ENCODE results near the gene SPTB.

SPTB gene

DNA sequence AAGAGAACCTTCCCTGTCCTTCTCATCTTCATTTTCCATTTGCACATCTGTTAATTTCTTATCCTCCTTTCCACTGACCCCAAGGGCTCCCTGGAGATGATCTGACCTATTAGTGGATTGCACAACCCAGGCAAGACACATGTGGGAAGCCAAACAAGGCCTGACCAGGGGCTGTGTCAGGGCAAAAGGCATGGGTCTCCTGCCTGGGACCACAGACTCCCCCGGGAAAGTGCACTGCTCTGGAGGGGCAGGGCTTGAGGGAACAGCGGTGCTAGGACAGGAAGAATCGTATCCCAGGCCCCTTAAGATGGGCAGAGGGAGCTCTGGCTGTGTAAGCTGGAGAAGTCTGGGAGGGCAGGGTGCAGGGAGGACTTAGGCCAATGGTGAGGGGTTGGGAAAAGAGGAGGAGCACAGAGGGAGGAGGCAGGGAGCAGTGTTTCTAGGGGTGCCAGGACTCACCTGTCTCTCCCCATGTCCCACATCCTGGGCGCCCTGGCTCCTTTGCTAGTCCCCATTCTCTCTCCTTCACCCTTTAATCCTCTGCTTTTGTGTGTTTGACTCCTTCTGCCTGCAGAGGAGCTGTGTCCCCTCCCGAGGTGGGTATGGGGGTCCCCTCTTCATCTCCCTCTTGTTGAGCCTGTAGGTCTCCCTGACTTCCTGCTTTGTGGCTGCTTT lies 150.2 kb downstream of the SPTB start:
- DNase-seq (ENCODE audit: low spot score): no peak

DNA sequence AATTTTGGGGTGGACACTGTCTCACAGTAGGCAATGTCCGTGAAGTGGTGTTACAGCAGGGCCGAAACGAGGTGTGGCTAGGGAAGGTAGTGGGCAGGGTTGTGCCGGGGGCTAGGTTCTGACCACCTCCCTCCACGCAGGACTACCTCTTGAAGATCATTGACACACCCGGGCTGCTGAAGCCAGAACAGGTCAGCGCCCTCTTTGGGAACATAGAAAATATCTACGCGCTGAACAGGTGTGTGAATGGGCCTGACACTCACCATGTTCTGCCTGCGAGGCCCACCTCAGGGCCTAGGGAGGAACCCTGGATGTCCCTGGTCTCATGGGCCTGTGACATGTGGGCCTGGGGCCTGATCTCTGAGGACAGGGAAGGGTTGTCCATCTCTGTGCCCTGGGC lies 150.9 kb downstream of the SPTB start:
- no peak for DNase-seq (ENCODE audit: low spot score)

DNA sequence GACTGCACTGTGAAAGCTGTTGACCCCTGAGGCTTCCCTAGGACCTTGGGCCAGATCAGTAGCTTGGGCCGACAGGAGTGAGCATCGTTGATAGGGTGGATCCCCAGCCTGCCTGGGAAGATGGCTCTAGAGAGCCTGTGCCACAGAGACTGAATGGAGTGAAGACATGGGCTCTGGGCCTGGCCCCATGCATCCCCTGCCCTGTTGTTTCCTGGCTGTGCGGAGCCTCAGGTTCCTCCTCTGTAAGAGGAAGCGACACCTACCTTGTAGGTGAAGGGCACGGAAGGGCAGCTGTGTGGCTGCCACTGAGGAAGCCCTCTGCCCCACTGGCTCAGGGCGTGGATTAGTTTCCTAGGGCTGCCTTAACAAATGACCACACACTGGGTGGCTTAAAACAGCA lies 151.6 kb downstream of the SPTB start:
- no peak for DNase-seq (ENCODE audit: low spot score)

DNA sequence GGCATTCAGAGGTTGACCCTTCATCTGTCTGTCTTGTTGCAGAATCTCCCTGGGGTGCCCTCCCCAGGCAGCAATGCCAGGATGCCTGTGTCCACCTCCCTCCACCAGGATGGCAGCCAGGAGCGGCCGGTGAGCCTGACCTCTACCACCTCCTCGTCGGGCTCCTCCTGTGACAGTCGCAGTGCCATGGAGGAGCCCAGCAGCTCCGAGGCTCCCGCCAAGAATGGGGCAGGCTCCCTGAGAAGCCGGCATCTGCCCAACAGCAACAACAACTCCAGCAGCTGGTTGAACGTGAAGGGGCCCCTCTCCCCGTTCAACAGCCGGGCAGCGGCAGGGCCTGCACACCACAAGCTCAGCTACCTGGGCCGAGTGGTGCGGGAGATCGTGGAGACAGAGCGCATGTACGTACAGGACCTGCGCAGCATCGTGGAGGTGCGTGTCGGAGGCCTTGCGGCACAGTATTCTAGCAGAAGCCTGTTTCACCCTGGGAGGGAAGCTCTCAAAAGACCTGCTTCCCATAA lies 152.1 kb downstream of the SPTB start:
- DNase-seq (ENCODE audit: low spot score): no peak

DNA sequence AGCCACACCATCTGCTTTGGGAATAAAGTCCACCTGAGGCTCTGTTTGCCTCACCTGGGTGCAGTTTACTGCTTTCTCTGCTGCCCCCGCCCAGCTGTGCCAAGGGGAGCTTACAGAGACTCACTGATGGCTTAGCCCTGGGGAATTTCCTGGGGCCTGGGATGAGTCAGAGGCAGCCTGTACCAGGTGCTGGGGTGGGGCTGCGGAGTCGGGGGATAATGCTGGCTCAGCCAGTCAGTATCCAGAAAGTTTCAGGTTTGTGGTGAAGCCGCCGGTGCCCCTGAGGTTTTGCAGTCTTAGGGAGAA lies 153.2 kb downstream of the SPTB start:
- peak; percentile 92 for DNase-seq (ENCODE audit: low spot score)

DNA sequence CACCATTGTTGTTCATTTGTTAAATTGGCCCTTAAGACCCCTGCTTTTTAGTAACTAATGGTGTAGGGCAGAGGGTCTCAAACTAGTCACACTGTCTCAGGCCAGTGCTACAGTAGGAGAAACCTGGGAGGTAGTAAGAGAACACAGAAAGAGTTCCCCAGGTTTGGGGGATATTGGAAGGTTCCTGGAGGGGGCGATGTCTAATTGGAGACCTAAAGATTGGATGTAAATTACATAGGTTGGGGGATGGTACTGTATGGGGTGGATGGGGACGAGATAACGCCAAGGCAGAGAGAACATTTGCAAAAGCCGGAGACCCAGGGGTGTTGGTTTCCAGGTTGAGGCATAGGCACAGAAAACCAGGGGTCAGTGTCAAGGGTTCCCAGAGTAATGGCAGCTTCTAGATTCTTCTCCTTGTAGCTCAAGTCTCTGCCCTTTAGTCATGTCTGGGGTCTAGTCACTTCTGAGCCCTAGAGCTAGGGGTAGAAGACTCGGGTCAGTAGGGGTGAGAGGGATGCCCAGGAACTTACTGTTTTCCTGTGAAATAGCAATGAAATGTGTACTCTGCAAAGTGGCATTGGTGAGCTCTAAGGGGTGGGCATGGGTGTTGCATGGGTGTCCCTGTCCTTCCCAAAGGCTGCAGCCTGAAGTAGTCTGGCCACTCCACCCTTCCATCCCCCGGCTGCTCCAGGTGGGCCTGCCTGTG lies 153.7 kb downstream of the SPTB start:
- DNase-seq (ENCODE audit: low spot score): no peak

DNA sequence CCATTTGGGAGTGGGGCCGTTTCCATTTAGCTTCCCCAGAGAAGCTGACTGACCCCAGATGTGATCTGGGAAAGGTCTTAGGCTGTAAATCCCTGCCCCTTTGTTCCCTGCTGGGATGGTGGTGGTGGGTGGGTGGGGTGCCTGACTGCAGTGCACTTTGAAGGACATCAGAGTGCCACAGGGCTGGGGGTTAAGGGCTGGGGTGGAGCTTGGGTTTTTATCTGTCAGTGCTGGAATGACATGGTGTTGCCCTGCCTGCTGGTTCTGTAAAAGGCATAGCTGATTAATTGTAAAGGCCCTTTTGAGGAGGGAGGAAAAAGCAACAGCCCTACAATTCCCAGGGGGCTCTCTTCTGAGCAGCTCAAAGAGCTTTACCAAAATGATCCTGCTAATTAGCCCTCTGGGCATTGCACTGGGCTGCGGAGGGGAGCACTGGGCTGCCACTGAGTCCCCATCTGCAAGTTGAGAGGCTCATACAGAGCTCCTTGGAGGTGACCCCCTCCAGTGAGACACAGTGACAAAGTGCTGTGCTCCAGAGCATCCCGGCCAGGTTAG lies 154.4 kb downstream of the SPTB start:
- no peak for DNase-seq (ENCODE audit: low spot score)

DNA sequence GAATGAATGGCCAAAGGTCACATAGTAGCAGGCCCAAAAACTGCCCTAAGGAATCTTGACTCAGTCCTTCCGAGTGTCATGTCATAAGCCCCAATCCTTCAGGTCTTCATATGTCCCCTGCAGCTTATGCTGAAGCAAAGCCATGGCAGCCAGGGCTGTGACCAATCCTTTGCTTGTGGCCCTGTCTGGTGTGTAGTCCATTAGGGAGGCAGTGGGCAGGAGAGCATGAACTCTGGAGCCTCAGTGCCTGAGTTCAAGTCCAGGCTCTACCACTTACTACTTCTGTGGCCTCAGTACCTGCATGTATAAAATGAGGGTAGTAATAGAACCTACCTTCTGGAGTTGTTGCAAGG lies 155.2 kb downstream of the SPTB start:
- DNase-seq (ENCODE audit: low spot score): no peak

DNA sequence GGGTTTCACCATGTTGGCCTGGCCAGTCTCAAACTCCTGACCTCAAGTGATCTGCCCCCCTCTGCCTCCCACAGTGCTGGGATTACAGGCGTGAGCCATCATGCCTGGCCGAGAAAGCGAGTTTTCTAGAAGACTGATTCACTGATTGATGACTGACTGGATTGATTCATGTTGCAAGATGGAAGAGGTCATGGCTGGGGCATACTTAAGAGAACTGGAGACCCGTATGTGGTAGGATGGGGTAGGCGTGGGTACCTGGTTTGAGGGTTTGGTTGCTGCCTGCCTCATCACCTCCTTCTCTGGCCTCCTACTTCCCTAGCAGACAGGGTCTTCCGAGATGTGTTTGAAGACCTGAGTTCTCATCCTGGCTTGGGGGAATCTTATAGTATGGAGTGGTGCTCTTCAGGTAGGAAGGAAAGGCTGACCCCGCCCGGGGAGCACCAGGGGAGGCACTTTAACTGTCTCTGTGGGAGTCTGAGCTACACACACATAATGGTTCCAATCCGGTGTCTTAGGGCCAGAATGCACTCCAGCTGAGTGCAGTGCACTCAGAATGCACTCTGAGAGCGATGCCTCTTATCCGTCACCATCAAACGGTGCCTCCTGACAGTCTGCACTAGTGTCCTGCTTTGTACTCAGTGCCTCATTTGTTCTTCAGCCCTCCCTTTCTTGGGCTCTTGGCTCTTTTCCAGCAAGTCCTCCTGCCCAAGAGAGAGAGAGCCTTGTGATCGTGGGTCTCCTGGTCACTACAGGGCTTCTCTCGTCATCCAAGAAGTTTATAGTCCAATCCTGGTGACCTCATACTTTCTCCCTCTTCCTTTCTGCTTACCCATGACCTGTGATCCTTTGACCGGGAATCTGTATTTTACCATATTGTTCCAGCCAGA lies 155.8 kb downstream of the SPTB start:
- peak; percentile 85 for DNase-seq (ENCODE audit: low spot score)

DNA sequence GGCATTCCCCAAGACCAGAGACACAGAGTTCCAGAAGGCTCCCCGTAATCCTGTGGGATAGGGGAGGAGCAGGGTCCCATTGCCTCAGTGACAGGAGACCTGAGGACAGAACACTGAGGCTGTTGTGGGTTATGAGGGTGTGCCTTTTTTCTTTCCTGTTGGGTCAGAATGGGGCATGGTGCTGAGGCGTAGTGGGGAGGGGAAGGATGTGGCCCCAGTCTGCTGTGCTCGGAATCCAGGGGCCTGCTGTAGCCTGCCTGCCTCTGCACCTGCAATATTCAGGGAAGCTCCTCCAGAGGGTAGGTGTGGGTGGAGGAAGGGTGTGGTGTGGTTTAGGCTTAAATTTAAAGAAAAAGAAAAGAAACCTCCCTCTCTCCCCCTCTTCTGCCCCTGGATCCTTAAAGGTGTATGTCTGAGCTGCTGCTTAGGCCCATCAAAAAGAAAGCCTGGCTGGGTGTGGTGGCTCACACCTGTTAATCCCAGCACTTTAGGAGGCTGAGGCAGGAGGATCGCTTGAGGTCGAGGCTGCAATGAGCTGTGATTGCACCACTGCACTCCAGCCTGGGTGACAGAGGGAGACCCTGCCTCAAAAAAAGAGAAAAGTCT lies 156.8 kb downstream of the SPTB start:
- DNase-seq (ENCODE audit: low spot score): no peak

DNA sequence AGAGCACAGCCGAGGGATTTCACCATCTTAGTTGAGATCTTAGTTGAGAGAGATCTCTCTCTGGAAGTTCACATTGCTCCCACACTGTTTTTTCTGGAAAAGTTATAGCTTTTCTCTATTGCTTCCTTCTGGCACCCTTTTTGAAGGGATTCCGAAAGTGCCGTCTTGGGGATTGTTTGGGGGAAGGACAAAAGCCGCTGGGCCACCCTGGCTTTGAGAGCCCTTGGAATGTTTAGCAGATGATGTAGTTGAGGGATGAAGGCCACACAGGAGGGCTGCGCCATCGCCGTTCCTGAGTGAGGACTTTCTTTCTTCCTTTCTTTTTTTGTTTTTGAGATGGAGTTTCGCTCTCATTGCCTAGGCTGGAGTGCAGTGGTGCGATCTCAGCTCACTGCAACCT lies 157.8 kb downstream of the SPTB start:
- DNase-seq (ENCODE audit: low spot score): no peak

DNA sequence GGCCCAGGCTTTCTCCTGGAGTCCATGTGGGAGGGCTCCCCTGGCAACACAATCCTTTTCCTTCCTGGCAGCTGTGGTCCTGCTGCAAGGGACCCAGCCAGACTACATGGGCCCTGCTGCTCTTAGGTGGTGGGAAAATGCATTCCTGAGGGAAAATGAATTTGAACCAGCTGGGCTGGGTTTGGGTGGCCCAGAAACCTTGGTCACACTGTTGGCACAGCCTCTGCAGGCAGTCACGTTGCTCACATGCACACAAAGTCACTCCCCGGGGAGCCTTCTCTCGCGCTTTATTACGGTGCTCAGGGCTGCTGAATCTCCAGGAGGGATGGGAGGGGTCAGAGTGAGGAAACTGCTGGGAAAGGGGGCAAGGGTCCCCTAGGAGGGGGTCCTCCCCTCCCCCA lies 158.3 kb downstream of the SPTB start:
- peak; percentile 86 for DNase-seq (ENCODE audit: low spot score)

DNA sequence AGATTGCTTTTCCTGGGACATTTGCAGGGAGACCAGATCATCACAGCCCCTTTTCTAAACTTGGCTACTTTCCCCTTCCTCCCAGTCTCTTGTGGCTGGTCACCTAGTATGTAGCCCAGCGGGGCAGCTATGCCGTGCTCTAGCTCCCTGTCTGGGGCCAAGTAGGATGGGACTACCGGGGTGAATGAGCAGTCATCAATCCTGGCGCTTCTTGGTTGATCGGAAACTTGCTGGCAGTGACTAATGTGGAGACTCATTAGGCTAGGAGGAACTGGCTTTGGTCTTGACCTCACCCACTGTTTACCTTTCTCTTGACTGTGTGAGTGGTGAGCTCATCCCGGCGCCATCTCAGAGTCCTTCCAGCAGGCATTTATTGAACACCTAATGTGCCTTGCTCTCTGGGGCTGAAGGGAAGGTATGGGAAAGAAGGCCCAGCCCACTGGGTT lies 159.6 kb downstream of the SPTB start:
- DNase-seq (ENCODE audit: low spot score): peak; percentile 99

DNA sequence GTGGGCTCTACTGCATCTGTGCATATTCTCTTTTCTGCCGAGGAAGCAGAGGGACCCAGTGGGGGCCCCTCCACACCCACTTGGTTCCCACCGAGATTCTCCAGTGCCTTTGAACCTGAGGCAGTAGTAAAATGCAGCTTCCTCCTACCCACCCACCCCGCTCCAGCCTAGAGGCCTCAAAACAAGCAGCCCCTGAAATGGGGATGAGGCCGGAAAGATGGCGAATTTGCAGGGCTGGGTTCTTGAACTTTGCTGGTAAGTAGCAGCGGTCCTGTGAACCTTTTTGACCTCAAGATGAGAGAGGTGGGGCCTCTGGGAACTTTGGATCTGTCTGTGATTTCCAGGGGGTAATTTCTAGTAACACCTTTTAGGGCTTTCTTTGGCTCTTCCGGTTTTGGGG lies 160.1 kb downstream of the SPTB start:
- DNase-seq (ENCODE audit: low spot score): no peak

DNA sequence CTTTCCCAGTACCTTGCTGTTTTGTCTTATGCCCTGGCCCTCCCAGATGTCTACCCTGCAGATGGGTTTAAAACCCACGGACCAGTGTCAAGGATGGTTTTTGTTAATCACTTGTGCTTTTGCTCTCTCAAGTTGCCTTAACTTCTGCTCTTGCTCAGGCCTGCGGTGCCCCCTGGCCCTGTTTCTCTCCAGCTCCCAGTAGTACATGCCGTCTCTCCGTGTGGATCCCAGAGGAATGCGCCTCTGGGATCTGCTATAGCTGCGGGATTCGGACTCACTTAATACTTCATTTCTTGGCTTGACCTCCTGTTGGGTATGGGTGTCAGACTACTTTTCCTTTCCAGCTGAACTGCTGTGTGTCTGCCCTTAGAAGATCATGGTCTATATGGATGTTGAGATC lies 160.9 kb downstream of the SPTB start:
- DNase-seq (ENCODE audit: low spot score): no peak

DNA sequence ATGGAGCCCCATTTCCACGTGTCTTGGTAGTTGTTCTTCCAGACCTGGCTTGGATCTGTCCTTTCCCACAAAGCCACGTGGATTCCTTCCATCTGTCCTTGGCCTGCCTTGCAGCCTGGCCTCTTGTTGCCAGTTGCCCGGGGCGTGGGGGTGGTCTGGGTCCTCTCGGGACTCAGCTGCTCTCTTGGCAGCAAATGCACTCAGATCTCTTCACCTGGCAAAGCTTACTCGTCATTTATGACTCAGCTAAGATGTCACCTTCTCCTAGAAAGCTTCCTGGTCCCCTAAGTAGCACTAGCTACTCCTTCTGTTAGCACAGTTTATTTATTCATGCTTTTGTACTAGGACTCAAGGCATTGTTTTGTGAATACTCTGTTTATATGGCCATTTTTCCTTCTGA lies 161.8 kb downstream of the SPTB start:
- peak; percentile 83 for DNase-seq (ENCODE audit: low spot score)

DNA sequence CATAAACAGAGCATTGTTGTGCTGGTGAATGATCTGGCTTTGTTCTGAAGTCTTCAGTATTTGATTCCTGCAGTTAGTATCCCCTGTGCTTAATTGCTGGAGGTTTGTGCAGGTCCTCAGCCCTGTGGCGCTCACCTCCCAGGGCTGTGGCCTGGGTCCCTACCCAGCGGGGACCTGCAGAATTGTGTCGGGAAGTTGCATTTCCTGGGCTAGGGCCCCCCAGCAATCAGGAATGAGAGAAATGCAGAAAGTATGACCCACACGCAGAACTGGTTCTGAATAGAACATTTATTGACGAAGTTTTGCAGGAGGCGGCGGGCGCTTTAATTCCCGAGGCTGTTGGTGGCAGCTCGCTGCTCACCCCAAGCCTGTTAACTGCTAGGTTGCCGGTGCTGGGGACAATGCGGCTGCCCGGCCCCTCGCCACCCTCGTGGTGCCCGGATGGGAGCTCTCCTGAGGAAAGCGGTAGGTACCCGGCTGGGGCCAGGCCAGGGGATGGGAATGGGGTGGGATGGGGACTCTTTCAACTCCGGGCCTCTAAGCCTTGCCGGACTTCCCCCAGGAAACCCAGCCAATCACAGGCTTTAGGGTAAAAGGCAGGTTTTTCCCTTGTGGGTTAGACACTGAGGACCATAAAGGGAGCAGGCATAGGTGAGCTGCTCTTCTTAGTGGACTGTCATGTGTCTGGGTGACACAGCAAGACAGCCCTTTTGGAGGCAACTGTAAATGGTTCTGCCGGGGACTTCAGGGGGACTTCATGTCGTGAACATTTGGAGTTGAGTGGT lies 163.9 kb downstream of the SPTB start:
- no peak for DNase-seq (ENCODE audit: low spot score)

DNA sequence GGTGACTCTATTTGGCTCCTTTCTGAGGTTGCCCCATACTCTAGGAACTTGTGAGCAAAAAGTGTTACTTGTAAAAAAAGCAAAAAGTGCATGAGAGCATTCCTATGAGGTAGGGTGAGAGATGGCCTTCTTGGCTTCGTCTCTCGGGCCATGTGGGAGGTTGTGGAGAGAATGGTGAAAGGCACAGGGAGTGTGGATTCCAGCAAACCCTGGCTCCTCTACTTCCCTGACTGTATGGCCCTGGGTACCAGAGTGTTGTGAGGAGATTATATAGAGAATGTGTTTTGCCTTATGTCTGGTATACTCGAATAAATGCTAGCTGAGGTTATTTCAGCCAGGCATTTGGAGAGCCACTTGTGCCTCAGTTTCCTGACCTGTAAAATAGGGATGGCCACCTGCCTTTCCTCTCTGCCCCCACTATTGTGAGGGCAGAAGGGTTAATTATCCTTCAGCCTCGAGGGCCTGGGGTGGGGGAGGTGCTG lies 164.5 kb downstream of the SPTB start:
- no peak for DNase-seq (ENCODE audit: low spot score)

DNA sequence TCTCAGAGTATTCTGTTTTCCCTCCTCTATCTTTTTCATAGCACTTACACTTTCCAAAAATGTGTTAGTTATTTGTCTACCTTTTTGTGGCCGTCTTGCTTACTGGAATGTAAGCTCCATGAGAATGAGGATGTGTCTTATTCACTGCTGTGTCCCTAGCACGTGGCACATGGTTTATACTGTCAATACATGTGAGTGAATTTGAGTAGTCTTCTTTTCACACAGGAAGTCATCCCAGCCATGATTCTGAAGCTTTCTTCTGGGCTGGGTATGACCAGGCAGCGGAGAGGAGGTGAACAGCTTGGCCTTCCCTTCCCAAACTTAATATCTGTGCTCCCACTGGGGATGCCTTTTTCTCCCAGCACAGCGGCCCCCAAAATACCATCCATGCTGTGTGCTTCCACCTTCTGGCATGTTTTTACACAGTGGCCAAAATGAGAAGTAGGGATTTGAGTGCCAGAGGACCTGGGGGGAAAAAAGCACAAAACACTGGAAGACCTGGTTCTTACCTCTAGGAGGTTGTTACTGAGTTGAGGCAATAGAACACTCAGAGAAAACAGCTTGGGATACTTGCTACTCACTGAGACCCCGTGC lies 165.2 kb downstream of the SPTB start:
- DNase-seq (ENCODE audit: low spot score): no peak

DNA sequence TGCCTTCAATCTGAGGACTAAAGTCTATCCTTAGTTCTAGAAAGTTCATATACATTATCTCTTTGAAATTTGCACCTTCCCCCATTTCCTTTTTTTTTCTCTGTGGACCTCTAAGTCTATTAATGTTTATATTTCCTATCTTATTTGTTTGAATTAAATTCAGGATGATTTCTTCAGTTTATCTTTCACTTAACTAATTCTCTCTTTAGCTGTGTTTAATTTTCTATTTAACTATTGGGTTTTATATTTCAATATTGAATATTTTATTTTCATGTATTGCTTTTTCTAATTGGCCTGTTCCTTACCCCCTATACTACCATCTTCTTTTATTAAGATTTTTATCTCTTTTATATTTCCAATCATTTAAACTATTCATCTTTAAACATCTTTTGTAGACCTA lies 166.0 kb downstream of the SPTB start:
- no peak for DNase-seq (ENCODE audit: low spot score)

DNA sequence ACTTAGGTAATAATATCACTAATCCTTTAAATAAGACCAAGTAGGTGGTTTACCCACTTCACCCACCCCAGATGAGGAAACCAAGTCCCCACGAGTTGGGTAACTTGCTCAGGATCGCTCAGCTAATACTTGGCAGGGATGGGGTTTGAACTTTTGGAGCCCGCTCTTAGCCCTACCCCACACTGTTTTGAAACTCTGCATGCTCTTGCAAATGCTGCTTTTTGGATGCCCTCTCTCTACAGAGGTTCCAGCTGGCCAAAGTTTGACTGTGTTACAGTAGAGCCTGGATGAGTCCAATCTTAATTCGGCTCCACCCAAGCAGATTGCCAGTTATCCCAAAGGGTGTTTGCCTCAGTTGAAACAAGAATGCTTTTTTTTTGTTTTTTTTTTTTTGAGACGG lies 168.7 kb downstream of the SPTB start:
- DNase-seq (ENCODE audit: low spot score): no peak
